Fibroblast of skin of scalp (primary cell): Measurements from ENCODE around the gene NYAP1.
"Not testable (repeated sequence)": the region's sequence is repeated elsewhere in the genome, so short reads cannot be mapped to it uniquely, and the experiment has no call there.

Source experiments
- DNase-seq: peaks from one replicate; pipeline ENCODE4 v3.0.0-alpha.2; 2013

The NYAP1 gene

DNA sequence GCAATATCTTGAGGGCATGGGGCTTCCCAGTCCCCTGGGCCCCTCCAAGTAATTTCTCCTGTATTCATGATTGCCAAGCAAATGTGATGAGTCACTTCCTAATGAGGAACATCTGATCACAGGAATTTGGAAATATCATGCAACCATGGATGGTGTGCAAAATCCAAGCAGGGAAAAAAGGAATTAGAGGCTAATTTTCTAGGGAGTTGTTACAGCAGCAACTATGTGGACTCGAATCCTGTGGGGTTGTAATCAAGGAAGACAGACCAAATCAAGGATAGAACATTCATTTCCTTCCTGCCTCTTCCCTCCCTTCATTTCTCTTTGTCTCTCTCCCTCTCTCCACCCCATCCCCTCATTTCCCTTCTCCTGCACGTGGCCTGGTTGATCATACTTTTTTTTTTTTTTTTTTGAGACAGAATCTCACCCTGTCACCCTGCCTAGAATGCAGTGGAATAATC lies 31.4 kb downstream of the NYAP1 start:
- peak; percentile 93 for DNase-seq

DNA sequence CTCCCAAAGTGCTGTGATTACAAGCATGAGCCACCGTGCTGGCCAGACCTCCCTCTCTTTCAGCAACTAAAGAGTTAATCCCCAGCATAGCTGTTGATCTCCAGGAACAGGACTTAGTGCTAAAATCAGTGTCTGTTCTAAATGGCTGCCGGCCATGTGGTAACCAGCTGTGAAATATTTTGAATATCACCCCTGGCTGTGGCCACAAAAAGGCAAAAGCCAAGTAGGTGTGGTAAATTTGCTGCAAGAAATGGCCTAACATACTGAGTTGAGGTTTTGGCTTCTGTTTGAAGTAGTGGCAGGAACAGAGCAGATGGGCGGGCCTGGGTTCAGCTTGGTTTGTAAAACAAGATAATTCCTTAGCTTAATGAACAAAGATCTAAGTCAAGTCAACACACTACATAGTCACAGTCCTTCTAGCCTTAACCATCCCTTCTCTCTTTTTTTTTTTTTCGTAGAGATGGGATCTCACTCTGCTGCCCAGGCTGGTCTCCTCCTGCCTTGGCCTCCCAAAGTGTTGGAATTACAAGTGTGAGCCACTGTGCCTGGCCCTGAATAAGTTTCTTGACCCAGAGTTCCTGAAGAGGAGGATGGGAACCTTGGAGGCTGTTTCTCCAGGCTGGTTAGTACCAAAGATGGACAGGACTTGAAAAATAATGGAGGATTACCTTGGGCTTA lies 32.5 kb downstream of the NYAP1 start:
- DNase-seq = peak; percentile 96

DNA sequence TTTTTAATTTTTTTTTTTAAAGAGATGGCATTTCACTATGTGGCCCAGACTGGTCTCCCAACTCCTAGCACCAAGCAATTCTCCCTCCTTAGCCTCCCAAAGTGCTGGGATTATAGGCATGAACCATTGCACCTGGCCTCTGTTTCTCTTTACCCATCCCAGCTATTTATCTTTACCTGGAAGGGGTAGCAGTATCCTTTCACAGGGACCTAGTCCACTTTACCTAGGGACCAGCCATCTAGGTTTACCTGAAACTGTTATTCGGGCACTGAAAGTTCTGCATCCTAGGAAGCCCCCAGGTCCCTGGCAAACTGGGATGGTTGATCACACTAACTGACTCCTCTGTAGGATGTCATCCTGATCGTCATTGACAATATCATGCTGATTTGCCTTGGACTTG lies 33.6 kb downstream of the NYAP1 start:
- no peak for DNase-seq

DNA sequence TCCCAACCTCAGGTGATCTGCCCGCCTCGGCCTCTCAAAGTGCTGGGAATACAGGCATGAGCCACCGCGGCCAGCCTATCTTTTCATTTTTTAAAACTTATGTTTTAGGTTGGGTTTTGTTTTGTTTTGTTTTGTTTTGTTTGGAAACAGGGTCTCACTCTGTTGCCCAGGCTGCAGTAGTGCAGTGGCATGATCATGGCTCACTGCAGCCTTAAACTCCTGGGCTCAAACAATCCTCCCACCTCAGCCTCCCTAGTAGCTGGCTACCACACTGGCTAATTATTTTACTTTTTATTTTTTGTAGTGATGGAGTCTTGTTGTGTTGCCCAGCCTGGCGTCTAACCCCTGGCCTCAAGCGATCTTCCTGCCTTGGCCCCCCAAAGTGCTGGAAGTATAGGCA lies 35.9 kb downstream of the NYAP1 start:
- no peak for DNase-seq

DNA sequence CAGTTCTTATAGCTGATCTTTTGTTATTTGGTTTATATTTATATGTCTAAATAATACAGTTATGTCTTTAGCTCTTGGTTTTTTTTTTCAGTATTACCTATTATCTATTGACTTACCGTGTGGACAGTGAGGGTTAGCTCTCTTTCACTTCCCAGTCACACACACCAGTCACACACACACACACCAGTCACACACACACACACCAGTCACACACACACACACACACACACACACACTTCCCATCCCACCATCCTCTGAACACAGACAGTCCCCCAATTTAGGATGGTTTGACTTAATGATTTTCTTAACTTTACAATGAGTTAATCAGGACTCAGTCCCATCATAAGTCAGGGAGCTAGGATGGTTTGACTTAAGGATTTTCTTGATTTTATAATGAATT lies 36.4 kb downstream of the NYAP1 start:
- no peak for DNase-seq

DNA sequence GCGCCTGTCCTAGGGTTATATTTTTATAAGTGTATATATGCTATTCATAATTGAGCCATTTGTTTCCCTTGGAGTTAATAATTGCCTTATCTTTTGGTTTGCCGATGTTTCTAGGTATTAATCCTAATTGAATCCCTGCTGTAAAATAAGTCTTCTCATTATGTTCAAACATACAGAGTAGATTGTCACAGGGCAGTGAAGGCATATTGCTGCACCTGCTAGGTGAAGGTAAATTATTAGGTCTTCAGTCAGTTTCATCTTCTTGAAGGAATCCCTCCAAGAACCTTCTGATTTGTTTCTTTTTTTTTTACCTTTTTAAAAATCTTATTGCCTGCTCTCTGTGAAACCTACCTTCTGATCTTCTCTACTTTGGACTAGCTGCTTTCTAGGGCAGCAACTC lies 37.3 kb downstream of the NYAP1 start:
- no peak for DNase-seq

DNA sequence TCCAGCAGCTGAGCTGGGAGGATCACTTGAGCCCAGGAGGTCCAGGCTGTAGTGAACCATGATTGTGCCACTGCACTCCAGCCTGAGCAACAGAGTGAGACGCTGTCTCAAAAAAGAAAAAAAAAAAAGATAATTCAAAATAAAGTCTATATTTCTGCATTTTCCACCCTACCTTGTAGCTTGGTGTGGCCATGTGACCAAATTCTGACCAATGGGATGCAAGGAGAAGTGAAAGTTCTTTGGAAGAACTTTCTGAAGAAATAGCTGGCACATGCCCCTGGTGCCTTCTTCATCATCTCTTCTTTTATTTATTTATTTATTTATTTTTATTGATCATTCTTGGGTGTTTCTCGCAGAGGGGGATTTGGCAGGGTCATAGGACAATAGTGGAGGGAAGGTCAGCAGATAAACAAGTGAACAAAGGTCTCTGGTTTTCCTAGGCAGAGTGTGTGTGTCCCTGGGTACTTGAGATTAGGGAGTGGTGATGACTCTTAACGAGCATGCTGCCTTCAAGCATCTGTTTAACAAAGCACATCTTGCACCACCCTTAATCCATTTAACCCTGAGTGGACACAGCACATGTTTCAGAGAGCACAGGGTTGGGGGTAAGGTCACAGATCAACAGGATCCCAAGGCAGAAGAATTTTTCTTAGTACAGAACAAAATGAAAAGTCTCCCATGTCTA lies 38.3 kb downstream of the NYAP1 start:
- not testable (repeated sequence) for DNase-seq

DNA sequence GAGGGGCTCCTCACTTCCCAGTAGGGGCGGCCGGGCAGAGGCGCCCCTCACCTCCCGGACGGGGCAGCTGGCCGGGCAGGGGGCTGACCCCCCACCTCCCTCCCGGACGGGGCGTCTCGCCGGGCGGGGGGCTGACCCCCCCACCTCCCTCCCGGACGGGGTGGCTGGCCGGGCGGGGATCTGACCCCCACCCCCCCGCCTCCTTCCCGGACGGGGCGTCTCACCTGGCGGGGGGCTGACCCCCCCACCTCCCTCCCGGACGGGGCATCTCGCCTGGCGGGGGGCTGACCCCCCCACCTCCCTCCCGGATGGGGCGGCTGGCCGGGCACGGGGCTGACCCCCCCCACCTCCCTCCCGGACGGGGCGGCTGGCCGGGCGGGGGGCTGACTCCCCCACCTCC lies 39.5 kb downstream of the NYAP1 start:
- DNase-seq = not testable (repeated sequence)

DNA sequence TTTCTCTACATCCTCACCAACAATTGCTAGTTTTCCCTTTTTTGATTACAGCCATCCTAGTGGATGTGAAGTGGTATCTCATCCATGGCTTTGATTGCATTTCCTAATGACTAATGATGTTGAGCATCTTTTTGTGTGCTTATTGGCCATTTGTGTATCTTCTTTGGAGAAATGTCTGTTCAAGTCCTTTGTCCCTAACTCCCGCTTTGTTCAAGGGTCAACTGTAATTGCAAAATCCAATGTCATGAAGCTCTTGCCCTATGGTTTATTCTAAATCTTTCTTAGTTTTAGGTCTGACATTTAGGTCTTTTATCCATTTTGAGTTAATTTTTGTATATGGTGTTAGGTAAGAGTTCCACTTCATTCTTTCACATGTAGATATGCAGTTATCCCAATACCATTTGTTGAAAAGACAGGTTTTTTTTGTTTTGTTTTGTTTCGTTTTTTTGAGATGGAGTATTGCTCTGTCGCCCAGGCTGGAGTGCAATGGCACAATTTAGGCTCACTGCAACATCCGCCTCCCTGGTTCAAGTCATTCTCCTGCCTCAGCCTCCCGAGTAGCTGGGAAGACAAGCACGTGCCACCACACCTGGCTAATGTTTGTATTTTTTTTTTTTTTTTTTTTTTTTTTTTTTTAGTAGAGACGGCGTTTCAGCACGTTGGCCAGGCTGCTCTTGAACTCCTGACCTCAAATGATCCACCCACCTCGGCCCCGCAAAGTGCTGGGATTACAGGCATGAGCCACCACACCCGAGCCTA lies 44.6 kb downstream of the NYAP1 start:
- not testable (repeated sequence) for DNase-seq

DNA sequence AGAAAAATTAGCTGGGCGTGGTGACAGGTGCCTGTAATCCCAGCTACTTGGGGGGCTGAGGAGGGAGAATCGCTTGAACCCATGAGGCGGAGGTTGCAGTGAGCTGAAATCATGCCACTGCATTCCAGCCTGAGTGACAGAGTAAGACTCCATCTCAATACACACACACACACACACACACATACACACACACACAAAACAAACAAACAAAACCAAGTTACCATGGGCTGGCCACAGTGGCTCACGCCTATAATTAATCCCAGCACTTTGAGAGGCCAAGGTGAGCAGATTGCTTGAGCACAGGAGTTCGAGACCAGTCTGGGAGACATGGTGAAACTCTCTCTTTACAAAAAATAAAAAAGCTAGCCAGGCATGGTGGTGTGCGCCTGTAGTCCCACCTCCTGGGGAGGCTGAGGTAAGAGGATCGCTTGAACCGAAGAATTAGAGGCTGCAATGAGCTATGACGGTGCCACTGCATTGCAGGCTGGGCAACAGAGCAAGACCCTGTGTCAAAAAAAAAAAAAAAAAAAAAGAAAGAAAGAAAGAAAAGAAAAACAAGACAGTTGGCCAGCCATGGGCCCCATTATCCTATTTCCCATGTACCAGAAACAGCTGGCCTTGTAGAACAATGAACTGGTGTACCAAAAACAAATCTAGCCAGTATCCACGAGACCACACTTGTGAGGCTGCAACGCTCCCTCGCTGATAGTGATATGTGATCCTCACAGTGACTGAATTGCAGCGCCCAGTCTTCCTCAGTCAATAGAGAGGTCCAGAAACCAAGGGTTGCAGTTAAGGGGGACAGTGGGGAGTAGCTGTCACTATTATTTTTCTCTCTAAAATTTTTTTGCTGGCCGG lies 48.7 kb downstream of the NYAP1 start:
- DNase-seq = no peak

DNA sequence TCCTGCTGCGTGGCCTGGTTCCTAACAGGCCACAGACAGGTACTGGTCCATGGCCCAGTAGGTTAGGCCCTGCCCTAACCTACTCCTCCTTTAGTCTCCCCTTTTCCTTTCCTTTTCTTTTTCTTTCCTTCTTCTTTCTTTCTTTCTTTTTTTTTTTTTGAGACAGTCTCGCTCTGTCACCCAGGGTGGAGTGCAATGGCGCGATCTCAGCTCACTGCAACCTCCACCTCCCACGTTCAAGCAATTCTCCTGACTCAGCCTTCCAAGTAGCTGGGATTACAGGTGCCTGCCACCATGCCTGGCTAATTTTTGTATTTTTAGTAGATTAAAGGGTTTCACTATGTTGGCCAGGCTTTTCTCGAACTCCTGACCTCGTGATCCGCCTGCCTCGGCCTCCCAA lies 52.3 kb downstream of the NYAP1 start:
- not testable (repeated sequence) for DNase-seq

DNA sequence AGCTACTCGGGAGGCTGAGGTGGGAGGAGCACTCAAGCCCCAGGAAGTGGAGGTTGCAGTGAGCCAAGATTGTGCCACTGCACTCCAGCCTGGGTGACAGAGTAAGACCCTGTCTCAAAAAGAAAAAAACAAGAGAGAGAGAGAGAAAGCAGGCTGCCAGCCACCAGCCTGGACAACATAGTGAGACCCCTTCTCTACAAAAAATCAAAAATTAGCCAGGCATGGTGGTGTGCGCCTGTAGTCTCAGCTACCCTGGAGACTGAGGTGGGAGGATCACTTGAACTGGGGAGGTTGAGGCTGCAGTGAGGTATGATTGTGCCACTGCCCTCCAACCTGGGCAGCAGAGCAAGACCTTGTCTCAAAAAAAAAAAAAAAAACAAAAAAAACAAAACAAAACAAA lies 53.0 kb downstream of the NYAP1 start:
- not testable (repeated sequence) for DNase-seq

DNA sequence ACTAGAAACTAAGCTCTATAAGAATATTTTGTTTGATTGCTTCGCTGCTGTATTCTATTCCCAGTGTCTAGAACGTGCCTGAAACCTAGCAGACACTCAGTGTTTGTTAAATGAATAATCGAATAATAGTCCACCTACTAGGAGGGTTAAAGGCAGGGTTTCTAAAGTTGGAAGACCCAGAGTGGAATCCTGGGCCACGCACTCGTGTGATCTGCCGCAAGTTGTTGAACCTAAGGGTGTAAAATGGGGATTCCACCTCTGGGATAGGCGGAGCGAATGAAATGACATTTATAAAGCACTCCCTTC lies 54.6 kb downstream of the NYAP1 start:
- no peak for DNase-seq

DNA sequence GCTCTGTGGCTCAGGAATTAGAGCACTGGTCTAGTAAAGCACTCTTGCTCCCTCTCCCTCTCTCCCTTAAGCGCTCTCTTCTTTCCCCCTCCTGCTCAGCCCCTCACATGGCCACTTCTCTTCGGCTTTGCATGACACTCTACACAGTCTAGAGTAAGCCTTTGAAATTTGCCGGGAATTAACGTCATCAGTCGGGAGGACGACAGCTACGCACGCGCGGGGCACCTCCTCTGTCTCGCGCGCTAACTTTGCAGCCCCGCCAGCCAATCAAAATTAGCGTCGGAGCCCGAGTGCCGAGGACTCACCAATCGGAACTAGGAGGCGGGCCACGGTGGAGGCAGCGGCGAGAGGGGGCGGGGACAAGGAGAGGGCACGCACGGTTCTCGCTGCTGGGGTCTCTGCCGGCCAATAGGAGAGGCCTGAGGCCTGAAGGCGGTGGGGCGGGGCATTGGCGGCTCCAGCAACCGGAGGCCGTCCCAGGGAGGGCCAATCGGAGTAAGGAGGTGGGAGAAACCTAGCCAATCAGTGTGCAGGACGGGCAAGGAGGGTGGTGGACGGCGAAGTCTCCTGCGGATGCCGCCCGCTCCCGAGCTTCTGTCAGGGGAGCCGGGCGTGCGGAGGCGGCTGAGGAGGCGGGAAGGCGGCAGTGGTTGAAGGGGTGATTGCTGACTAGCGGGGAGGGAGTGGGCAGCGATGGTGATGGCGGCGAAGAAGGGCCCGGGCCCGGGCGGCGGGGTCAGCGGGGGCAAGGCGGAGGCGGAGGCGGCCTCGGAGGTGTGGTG lies 55.1 kb downstream of the NYAP1 start, which contains the start of gene AGFG2:
Gene AGFG2 (plus strand): TSS at position 550 of the 782 bp plus-strand sequence. CDS start 144 bp downstream, at position 694.
- DNase-seq = peak; percentile 100

DNA sequence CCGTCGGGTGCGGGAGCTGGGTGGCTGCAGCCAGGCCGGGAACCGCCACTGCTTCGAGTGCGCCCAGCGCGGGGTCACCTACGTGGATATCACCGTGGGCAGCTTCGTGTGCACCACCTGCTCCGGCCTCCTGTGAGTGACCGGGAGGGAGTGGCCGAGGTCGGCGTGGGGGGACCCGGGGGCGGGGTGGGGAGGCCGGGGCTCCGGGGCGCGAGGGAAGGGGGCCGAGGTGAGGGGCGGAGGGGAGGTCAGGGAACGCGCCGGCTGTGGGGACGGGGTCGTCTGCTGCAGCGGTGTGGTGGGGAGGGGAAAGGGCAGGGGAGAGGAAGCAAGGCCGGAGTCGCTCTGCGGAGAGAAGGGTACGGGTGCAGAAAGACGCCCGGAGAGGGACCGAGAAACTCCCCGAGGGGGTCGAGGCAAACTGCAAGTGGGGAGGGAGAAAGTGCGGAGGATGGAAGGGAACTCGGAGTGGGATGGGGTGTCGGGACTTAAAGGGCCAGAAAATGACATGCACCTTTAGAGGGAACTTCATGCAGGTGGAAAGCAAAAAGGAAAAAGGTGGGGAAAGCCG lies 55.8 kb downstream of the NYAP1 start:
- no peak for DNase-seq

DNA sequence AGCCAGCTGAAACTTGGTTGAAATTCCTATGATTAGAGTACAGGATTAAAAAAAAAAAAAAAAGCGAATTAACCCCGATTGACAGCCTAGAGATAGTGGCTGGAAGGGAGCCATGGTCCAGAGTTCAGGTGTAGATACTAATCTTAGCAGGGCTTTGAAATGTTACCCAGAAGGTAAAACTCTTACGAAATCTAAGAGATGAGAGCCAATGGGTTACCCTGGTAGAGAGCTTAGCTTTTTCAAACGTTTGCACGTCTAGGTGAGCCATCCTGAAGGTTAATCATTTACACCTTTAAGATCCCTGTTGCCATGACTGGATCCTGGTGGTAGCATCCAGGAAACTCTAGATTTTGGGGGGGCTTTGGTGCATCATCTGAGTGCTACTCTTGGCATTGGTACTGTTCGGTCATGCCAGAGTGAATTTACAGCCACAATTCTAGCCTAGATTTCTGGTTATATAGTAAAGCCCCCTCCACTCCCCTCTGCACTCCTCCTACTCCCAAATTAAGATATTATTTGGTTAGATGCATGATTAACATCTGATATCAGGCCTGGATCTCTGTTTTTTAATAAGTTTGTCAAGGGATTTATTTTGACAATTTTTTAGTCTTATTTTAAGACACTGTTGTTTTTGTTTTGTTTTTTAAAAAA lies 56.5 kb downstream of the NYAP1 start:
- no peak for DNase-seq

DNA sequence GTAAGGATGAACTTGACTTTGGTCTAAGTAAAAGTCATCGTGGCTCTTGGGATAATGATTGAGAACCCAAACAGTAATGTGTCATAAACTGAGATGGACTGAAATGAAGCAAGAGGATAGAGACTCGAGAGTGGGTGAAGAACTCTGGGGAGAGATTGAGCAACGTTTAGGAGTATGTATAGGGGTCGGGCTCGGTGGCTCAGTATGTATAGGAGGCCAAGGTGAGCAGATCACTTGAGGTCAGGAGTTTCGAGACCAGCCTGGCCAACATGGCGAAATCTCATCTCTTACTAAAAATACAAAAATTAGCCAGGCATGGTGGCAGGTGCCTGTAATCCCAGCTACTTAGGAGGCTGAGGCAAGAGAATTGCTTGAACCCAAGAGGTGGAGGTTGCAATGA lies 57.6 kb downstream of the NYAP1 start:
- DNase-seq = not testable (repeated sequence)

DNA sequence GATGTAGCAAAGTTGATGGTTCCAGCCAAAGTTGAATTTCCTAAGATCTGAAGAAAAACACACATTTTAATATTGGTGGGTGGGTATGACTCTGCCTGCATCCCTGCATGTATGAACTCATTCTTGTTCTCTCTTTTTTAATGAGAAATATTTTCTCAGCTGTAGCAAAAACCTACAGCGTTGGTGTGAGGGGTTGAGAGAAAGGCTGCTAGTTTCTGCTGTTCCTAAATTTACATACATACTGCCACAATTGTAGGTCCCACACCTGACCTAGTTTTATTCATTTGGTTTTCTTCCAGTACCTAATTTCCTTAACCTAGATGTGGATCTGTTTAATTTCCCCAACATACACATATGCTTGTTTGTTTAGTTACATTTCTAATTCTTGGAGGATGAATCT lies 59.9 kb downstream of the NYAP1 start:
- no peak for DNase-seq

DNA sequence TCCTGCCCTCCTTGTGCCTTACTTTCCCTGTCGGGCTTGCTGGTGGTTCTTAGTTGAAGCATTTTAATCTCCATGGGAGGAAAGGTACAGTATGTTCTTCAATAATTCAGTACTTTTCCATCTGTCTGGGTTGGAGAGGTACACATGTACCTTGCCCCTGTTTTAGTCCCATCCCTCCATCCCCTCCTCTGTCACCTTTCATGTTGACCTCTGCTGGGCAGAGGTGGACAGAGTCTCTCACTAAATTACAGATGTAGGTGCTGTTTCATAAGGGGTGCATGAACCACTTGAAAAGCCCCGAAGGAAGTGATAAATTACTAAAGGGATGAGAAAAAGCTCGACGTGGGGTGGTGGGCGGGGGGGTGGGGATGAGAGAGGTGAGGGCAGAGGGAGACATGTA lies 60.7 kb downstream of the NYAP1 start:
- DNase-seq = no peak
